Stimulated activated CD4-positive, alpha-beta T cell treated with anti-CD3 and anti-CD28 coated beads, Interleukin-12 subunit alpha, Interleukin-12 subunit beta, amount 100 ng/mL, for 48 hours (primary cell): ENCODE measurements around the gene PSME3.

Source experiments
- DNase-seq, 3 donors: peaks; one replicate each; pipeline ENCODE4 v3.0.0-alpha.2; 2020; ENCODE audit warnings: low read depth in 2 of 3, low spot score in 1 of 3

PSME3 gene

DNA sequence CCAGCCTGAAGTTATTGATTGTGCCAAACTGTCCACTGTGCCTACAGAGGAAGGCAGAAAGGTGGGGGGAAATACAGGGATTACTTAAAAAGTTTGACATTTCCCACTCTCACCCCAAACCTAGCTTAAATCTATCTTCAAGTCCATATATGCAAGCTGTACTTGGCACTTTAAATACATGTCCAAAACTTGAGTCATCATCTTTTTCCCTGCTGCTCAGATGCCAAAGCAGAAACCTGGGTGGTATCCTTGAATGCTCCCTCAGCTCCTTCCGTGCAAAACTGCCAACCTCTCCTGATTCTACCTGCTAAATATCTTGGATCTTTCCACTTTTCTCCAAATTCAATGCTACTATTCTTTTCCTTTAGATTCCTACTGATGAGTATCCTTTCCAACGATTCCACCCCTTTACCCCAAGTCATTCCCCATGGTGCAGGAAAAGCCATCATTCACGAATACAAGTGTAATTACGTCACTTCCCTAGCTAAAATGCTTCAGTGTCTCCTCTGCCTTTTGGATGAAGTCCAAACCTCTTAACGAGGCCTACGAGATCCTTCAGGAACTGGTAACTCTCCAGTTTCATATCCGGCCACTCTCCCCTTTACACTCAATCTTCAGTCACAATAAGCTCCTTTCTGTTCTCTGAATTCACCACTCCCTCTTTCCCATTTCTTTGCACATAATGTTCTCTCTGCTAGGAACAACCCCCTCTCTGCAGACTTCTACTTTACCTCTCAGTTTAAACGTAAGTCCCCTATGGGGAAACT lies 18.4 kb upstream of the PSME3 start:
- no peak for DNase-seq

DNA sequence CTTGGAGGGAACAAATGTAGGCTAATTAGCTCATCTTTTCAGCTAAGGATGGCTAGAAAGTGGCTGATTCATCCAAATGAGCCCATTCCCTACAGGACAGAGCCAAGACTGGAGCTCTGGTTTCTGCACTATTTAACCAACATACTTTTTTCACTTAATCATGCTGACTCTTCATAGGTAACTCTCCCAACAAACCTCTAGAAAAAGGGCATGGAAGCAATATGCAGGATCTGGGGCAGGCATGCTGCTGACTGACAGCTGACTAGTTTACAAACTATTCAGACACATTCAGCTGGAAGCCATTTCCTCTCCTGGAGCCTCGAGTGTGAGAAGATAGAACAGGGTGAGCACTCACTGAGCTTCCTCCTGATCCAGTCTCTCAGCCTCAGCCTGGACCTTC lies 15.3 kb upstream of the PSME3 start:
- no peak for DNase-seq

DNA sequence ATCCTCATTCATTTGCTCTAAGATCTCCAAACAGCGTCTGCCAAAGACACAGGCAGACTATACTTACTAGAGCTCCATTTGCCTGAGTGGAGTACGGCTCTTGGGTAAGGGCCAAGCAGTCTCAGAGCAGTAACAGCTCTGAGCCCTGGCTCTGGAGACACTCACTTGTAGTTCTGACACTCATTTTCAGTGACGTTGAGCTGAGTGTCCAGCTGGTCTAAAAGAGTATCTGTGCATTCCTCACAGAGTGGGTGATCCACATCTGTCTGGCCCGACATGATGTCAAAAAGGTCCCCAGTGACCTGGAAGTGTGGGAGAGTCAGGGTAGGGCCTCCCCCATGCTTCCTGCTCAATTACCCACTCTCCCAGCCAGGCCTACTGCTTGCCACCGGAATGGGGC lies 14.8 kb upstream of the PSME3 start:
- DNase-seq = no peak

DNA sequence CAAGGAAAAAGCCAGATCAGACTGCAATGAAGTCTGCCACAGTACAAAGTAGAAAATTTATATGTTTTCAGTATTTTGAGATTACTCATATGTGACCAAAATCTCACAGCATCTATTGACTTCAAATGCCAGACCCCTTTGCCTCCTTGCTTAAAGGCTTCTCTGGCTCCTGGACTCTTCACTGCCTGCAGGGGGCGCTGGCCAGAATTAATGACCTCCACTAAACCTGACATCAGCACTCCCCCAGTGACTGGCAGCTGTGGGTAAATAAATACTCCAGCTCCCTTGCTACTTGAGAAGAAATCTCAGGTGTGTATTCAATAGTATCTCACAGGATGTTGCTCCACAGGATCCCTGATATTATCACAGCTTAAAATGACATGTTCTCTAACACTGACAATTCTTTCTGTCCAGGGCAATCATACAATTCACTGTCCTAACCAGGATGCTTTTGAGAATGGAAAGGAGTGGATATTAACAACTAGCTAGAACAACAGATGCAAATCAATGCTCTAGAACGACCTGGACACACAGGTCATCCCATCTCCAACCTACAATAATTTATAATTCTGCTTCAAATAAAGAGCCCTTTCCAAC lies 13.2 kb upstream of the PSME3 start:
- DNase-seq = peak; percentile 62 to 64 (median 62)

DNA sequence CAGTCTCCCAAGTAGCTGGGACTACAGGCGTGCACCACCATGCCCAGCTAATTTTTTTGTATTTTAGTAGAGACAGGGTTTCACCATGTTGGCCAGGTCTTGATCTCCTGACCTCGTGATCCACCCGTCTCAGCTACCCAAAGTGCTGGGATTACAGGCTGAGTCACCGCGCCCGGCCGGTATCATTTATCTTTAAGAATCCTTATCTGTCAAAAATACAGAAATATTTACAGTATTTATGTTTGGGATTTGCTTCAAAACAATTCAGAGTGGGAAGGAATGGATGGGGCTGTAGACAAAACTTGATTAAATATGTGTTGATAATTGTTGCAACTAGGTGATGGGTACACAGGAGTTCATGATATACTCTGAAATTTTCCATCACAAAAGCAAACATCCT lies 12.0 kb upstream of the PSME3 start:
- no peak for DNase-seq

DNA sequence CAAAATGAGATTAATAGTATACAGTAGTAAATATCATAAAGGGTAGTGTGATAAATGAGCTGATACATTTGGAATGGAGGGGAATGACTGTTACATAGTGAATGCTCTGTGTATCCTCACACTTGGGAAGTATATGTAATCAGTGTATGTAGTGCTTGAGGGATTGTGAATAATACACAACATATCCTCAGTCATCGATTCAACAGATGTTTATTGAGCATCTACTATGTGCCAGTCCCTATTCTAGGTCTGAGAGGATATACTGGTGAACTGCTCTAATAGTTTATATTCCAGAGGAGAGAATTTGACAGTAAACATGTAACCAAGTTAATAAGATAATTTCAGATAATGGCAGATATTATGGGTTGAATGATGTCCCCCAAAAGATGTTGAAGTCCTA lies 5.7 kb upstream of the PSME3 start:
- DNase-seq = no peak

DNA sequence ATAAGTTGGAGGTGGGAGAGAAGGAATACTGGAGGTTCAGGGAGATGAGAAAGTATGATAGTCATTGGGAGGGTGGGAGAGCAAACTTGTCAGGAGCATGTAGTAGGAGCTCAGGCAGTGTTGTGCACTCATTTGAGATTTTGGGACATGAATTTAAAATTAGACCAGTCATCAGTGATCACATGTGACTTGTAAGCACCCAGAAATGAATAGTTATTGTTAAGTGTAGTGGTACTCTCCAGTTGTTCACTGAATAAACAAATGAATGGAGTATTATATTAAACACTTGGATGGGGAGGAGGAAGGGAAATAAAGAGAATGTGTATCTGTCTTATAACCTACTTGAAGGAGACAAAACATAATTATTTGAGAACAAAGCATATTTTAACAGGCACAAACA lies 2.2 kb upstream of the PSME3 start:
- DNase-seq = no peak

DNA sequence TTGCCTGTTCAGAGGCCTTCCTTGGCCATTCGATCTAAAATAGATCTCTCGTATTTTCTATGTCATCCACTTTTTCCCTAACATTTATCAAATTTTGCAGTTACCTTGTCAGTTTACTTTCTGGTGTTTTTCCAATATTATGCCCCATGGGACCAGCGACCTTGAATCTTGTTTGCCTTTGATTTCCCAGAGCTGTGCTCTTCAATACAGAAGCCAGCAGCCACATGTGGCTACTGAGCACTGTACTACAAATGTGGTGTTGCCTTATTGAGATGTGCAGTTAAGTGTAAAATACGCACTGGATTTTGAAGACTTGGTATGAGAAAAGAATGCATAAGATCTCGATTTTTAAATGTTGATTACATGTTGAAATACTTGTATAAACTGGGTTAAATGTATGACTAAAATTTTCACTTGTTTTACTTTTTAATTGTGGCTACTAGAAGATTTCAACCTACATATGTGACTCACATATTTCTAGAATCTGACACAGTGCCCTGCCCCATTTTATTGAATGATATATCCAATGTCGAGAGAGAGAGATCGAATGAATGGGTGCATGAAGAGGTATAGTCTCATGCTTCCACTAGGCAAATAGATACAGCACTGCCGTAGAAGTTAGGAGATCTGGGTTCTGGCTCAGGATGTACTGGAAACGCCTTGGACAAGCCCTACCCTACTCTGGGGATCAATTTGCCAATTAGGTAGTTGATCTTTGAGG lies 824 bp upstream of the PSME3 start:
- DNase-seq = peak in 1 of 3 donors; percentile 43

DNA sequence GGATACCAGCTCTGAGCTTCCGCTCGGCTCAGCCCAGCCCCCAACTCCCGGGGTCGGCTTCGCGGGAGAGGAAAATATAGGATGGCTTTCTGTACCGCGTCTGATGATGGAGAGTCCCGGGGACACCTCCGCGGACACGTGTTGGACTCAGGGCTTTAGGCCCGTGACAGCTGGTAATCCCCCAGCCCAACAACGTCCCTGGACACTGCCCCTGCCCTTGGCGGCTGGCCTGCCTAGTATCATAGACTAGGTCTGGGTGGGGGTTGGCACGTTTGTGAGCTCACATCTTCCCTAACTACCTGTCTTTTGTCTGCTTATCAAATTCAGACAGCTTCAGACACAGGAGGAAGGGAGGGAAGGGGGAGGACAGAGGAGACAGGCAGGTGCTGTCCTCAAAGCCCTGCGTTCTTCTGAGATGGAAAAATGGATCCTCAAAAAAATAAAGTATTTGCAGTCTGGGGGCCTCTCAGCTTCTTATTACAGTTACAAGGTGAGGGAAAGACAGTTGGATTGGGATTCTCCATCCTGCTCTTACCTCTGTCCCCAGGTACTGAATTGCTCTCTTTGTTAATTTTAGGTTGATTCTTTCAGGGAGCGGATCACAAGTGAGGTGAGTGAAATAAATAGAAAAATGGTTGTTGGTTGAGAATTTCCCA lies 698 bp downstream of the PSME3 start:
- DNase-seq = no peak

DNA sequence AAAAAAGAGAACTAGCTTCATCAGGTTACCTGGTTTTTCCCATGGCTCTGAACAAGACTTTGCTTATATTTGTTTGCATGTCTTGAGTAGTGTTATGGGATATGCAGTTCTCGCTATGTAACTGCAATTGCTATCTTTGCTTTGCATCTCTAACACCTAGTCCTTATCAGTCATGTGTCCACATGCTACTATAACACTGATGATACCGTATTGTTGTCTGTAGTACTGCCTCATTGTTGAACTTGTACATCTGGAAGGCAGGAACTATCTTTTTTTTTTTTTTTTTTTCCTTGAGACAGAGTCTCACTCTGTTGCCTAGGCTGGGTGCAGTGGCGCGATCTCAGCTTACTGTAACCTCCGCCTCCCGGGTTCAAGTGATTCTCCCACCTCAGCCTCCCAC lies 2.5 kb downstream of the PSME3 start:
- DNase-seq = no peak

DNA sequence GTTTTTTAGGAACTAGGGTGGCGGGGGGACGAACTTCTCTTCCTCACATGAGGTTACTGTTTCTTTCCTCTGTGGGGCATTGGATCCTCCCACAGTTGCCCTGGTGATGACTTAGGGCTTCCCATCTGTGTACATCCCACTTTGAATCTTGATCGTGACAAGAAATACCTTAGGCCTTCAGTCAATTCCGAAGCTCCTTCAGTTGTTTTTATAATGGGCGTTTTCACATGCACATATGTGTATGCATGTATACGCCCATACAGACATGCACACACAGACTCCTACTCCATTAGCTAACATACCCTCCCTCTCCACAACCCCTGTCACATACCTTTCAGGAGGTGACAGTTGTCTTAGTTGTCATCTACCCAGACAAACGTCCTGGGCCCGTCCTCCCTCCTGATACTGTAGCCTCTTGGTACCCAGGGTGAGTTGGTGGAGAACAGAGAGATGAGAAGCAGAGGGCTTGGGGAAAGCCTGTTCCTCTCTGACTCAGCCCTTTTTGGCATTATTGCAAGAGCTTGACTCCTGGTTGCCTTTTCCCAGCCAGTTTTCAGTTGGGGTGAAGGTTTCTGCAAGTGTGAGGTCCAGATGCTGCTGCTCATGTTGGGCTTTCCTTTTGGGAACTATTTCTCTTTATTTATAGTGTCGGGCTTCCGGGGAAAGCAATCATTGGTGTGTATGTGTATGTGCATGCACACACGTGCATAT lies 8.9 kb downstream of the PSME3 start:
- no peak for DNase-seq

DNA sequence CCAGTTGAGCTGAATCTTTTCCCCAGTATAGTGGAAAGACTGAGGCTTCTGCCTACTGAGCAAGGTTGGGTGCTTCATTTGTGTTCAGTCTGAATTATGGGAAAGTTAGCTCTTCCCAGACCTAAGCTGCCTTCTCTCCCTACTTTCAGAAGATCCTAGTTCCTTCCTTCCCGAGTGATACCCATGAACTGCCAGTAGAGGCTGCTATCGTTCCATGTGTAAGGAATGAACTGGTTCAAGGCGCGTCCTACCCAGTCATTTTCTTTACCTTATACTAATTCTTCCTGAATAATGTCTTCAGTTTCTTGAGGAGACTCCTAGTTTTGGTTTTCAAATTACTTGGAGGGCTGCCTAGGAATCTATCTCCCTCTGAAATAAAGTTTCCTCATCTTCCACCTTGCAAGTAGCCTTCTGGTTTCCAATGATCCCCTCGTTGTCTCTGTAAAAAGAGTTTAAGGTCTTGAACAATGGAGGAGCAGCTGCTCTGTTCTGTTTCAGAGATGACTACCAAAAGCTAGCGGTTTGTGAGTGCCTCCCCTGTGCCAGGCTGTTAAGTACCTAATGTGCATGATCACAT lies 10.2 kb downstream of the PSME3 start:
- DNase-seq = no peak

DNA sequence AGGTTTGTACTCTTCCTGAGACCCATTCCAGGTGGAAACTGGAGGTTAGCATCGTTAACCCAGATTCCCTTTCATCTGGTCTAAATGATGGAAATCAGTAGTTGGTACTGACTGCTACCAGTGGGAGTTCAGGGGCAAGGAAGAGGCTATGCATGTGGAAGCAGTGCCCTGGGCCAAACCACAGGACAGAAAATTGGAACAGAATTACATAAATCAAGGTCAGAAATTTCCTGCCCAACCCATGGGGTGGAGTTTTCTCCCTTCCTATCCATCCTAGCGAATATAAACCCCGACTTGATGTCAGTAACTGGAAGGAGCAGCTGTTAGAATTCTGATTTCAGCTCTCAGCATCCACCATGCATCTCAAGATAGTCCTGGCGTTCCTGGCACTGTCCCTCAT lies 11.1 kb downstream of the PSME3 start, which contains the start of gene AOC2:
AOC2 (plus strand) TSS at position 310 of the 400 bp plus-strand sequence; CDS start at position 357, 47 bp downstream.
- DNase-seq = no peak

DNA sequence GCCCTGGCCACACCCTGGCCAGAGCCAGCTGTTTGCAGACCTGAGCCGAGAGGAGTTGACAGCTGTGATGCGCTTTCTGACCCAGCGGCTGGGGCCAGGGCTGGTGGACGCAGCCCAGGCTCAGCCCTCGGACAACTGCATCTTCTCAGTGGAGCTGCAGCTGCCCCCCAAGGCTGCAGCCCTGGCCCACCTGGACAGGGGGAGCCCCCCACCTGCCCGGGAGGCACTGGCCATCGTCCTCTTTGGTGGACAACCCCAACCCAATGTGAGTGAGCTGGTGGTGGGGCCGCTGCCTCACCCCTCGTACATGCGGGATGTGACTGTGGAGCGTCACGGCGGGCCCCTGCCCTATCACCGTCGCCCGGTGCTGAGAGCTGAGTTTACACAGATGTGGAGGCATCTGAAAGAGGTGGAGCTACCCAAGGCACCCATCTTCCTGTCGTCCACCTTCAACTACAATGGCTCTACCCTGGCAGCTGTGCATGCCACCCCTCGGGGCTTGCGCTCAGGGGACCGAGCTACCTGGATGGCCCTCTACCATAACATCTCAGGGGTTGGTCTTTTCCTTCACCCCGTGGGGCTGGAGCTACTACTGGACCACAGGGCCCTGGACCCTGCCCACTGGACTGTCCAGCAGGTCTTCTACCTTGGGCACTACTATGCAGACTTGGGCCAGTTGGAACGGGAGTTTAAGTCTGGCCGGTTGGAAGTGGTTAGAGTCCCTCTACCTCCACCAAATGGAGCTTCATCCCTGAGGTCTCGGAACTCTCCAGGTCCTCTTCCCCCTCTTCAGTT lies 11.8 kb downstream of the PSME3 start:
- DNase-seq = no peak

DNA sequence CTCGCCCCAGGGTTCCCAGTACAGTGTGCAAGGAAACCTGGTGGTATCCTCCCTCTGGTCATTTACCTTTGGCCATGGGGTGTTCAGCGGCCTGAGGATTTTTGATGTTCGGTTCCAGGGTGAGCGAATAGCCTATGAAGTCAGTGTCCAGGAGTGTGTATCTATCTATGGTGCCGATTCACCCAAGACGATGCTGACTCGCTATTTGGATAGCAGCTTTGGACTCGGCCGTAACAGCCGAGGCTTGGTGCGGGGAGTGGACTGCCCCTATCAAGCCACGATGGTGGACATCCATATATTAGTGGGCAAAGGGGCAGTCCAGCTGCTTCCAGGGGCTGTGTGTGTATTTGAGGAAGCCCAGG lies 12.3 kb downstream of the PSME3 start:
- no peak for DNase-seq

DNA sequence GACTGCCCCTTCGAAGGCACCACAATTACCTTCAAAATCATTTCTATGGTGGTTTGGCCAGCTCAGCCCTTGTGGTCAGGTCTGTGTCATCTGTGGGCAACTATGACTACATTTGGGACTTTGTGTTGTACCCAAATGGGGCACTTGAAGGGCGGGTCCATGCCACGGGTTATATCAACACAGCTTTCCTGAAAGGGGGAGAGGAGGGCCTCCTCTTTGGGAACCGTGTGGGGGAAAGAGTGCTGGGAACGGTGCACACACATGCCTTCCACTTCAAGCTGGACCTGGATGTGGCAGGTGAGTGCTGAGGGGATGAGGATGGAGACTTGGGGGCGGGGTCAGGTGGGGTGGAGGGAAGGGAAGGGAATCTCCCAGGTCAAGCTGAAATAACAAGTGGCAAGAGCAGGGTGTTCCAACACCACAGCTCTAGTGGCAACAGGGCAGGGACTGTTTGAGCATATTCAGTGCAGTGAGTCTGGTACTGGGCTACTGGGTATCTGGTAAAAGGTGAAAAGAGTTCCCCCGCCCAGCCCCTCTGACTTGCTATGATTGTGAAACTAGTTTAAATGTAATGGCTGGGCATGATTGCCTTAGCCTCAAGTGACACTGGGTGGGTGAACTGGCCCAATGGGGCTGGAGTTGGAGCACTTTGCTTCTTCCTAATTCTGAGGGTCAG lies 12.9 kb downstream of the PSME3 start:
- peak; percentile 38 to 44 (median 42) for DNase-seq

DNA sequence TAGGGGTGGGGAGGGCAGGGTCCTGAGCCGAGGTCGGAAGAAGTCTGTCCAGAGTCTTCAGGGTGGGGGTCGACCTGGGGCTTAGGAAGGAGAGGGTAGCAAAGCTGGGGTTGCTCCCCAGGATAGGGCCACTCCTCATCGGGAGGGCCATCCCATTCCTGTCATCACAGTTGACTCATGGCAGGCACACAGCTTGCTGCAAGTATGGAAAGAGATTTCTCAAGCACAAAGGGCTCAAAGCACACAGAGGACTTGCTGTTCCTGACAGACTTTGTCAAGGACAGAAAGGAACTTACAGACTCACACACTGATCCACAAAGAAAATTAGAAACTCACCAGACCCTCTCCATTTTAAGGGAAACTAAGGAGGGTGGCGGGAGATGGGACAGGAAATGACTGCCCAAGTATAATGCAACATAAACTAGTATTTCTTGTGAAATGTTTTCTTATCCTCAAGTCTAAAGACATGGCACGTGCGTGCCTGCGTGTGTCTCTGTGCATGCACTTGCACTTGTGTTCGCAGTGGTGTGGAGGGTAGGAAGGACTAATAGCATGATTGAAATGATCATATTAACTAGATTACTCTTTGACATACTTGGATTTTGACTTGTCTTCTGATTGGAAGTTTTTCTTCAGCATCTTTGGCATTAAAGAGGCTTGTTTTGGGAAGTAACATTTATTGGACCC lies 13.5 kb downstream of the PSME3 start:
- no peak for DNase-seq

DNA sequence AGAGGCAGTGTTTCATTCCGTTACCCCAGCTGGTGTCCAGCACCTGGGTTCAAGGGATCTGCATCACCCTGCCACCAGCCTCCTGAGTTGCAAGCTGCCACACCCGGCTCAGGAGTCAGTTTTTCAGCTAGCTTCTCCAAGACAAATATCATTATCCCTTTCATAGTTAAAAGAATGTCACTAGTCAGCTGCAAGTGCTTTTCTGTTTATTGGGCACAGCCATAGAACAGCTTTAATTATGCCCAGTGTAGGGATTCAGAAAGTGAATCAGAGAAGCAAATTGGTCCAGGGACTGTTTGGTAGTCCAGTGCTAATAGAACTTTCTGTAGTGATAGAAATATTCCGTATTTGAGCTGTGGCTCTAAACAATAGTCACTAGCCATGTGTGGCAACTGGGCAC lies 14.9 kb downstream of the PSME3 start:
- no peak for DNase-seq

DNA sequence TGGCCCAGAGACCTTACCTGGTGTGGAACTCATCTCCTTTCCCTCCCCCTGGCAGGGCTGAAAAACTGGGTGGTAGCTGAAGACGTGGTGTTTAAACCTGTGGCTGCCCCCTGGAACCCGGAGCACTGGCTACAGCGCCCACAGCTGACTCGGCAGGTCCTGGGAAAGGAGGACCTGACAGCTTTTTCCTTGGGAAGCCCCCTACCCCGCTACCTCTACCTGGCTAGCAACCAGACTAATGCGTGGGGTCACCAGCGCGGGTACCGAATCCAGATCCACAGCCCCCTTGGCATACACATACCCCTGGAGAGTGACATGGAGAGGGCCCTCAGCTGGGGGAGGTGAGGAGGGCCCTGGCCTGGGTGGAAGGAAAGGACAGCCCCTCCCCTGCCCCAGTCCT lies 15.8 kb downstream of the PSME3 start:
- no peak for DNase-seq
